NB4 (cell line): ENCODE measurements around the gene MAP3K12.

Experiments used
- POLR2A ChIP-seq: IDR thresholded peaks from 2 replicates; pipeline ENCODE4 v1.6.1; 2011; ENCODE audit warnings: mild to moderate bottlenecking; ENCODE audit not compliant: insufficient read length; ENCODE audit errors: extremely low read depth
- TF ChIP-seq, protein P1 (sequence below): IDR thresholded peaks from one replicate; pipeline ENCODE4 v1.5.1; 2012; ENCODE audit warnings: low read depth, low read length
- TF ChIP-seq, protein P2 (sequence below): IDR thresholded peaks from 2 replicates; pipeline ENCODE4 v1.6.1; 2011; ENCODE audit warnings: low read depth, low read length

DNA sequence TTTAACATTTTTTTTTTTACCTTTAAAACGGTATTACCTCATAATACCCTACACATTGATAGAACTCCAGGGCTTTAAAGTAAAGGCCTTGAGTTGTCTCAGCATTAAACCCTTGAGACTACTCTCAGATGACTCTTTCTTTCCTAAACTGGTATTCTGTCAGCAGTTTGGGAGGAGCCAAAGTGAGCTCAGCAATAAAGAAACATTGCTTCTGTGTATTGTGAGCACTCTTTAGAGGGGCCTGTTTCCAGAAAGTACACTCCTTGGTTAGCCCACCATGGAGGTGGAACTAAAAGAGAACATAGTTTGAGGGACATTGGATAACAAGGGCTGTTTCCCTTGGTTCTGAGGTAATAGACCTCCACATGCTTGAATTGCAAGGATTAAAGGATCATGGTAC lies 20.4 kb downstream of the MAP3K12 start:
- TF ChIP-seq, protein P1, sequence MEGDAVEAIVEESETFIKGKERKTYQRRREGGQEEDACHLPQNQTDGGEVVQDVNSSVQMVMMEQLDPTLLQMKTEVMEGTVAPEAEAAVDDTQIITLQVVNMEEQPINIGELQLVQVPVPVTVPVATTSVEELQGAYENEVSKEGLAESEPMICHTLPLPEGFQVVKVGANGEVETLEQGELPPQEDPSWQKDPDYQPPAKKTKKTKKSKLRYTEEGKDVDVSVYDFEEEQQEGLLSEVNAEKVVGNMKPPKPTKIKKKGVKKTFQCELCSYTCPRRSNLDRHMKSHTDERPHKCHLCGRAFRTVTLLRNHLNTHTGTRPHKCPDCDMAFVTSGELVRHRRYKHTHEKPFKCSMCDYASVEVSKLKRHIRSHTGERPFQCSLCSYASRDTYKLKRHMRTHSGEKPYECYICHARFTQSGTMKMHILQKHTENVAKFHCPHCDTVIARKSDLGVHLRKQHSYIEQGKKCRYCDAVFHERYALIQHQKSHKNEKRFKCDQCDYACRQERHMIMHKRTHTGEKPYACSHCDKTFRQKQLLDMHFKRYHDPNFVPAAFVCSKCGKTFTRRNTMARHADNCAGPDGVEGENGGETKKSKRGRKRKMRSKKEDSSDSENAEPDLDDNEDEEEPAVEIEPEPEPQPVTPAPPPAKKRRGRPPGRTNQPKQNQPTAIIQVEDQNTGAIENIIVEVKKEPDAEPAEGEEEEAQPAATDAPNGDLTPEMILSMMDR: no peak
- TF ChIP-seq POLR2A: no peak
- TF ChIP-seq, protein P2, sequence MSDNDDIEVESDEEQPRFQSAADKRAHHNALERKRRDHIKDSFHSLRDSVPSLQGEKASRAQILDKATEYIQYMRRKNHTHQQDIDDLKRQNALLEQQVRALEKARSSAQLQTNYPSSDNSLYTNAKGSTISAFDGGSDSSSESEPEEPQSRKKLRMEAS: no peak
